NCI-H2171 (cell line): ENCODE data around the gene SRPX2.

ENCODE experiments used
- DNase-seq: peaks from one replicate; lab custom pipeline; 2025; lab: John Stamatoyannopoulos, UW

The SRPX2 gene

DNA sequence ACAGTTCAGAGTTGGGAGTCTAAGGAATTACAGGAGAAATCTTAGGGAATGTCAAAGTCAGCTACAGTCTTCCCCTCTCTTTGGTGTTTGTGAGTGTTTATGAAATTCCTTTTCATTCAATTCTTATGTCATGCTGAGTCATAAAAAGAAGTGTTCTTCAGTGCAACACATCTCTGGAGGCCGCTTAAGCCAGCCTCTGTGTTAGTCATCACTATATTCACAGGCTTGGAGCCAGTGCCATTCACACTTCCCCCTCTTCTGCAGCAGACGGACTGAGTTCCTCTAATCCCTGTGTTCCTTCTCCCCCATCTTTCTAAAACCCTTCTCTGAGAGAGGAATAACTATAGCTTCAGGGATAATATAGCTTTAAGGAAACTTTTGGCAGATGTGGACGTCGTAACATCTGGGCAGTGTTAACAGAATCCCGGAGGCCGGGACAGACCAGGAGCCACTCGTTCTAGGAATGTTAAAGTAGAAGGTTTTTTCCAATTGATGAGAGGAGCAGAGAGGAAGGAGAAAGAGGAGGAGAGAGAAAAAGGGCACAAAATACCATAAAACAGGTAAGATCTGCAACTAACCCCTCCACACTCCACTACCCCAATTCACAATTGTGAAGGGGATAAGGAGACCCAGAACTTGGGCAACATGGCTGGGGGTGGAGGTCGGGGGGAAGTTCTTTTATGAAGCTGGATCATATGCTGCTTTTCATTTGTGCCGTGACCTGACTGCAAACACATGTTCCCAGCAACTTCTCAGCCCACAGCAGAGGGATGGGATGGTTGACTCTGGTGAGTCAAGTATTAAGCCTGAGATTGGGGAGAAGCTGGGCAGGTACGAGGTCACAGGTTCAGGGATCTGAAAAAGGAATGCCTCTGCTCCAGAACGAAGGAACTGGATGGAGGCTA lies at the start of gene SRPX2:
Gene SRPX2 (plus strand): TSS at position 244 of the 905 bp plus-strand sequence. CDS start 2,124 bp downstream, outside the sequence.
- DNase-seq = no peak

DNA sequence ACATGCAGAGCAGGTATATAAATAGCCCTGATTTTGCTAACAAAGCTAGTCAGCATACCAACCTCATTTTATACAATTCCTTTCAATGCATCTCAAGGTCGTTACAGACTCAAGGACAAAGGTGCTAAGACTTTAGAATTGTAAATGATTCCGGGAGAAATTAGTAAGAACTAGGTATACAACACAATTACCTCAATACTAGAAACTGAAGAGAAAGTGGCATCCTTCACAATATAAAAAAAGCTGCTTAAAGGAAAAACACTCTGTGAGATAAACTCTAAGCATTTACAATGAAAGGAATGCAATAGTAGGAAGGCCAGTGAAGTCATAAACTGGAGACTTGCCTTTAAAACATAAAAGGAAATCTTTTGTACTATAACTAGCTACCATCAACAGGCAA lies 47.4 kb upstream of the SRPX2 start:
- no peak for DNase-seq

- no peak for DNase-seq
Observed at GRCh38 chrX:100599456-100599855, 44.5 kb upstream of the SRPX2 start.

DNA sequence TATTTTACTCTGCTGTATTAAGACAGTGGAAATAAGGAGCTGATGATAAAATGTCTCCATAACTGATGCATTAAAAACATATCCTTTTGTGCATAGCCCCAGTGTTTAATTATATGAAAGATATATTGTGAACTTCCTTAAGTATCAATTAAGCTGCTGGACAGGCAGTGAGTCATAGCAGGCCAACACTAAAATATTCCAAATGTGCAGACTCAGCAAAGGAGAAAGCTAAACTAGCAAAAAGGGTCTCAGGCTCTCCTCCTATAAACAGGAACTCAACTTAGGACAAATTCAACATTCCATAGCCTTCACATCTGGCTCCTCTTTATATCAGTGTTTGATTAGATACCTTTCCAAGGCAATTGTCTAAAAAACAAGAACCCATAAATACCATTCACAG lies 43.7 kb upstream of the SRPX2 start:
- no peak for DNase-seq

- DNase-seq = no peak
Observed at GRCh38 chrX:100600758-100601157, 43.2 kb upstream of the SRPX2 start.

DNA sequence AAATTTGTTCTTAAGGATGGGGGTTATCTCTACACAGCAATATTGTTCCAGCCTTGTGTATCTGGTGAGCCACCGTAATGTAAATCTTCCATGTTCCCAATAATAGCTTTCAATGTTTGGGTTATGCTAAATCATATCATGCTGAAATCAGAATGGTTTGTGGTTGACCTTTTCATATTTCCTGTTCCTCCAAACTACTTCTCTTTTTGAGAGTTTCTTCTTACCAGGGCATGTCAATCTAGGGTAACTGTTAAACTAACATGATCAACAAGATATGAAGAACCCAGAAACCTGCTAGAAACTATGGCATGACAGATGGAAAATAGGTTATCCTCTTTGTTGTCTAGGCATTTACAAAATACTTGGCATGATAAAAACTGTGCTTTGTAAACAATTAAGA lies 37.2 kb upstream of the SRPX2 start:
- no peak for DNase-seq

- DNase-seq = no peak
Observed at GRCh38 chrX:100609591-100609990, 34.4 kb upstream of the SRPX2 start.

DNA sequence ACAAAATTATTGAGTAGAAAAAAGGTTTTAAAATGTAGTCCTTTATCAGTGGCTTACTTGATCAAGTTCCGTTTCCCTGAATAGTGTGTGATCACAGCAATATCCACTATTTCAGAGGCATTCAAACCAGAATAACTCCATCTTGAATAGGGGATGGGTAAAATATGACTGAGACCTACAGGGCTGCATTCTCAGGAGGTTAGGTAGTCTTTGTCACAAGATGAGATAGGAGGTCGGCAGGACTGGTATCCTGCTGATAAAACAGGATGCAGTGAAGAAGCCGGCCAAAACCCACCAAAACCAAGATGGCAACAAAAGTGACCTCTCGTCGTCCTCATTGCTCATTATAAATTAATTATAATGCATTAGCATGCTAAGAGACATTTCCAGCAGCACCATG lies 32.0 kb upstream of the SRPX2 start:
- DNase-seq = no peak

- DNase-seq = peak; percentile 13
Observed at GRCh38 chrX:100615005-100615404, 29.0 kb upstream of the SRPX2 start.

DNA sequence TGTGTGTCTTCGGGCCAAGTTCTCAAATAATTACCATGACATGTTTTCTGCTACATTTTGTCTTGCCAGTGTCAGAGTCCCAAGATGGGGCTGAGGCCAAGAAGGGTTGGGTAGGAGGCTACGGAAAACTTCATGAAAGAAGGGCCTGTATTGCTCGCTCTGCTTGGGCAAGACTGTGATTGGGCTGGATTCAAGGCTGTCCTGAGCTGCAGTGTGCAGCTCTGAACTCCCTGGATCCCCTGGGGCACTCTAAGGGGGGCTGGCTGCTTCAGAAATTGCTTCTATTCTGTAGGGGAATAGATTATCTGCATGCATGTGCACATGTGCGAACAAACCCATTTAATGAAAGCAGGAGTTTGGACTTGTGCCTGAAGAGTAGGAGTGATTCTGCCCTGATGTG lies 21.0 kb upstream of the SRPX2 start:
- no peak for DNase-seq

DNA sequence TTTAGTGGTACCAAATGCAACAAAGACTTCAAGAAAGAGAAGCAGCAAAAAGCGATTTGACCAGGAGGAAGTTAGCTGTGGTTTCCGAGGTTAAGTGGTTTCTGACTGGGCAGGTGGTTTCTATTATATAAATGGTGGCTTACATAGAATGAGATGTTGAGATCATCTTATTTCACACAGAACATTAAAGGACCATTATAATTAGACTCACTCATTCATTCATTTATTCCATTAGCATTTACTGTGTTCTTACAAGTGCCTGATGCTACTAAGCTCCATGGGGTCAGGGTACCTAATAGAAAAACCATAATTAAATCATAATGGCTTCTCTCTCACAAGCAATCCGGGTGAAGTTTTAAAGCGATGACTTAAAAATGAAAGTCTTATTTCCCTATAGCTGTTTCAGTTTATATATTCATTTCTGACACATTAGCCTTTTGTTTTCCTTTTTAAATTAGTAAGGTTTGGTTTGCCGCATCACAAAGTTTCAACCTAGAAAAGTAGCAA lies 18.0 kb upstream of the SRPX2 start:
- no peak for DNase-seq

DNA sequence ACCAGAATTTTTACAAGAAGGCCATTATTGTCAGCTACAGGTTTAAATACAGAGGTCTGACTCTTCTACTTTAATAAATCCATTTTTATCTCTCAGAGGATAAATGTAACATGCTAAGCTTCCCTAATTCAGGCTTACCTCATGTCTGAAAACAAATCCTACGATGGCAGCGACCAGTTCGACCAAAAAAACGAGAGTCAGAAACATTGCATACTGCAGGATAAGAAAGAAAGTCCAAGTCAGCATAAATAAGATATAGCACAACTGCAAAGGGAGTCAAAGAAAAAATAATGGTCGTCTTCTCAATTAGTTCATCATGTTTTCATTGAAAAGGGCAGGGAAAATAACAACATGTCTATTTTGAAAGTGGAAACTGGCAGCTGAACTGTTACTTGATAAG lies 9.0 kb upstream of the SRPX2 start:
- no peak for DNase-seq

GRCh38 chrX:100635989-100636320 lies 8.0 kb upstream of the SRPX2 start:
- DNase-seq = no peak

GRCh38 chrX:100636321-100636991 lies 7.5 kb upstream of the SRPX2 start, which contains the start of gene TSPAN6:
Gene TSPAN6, minus strand, starts transcription at chrX:100636806. Its CDS starts 112 bp downstream, at chrX:100636694.
- DNase-seq = peak; percentile 23

GRCh38 chrX:100642290-100642689 lies 1.7 kb upstream of the SRPX2 start:
- DNase-seq = no peak

GRCh38 chrX:100643212-100643611 lies 787 bp upstream of the SRPX2 start:
- DNase-seq = no peak

DNA sequence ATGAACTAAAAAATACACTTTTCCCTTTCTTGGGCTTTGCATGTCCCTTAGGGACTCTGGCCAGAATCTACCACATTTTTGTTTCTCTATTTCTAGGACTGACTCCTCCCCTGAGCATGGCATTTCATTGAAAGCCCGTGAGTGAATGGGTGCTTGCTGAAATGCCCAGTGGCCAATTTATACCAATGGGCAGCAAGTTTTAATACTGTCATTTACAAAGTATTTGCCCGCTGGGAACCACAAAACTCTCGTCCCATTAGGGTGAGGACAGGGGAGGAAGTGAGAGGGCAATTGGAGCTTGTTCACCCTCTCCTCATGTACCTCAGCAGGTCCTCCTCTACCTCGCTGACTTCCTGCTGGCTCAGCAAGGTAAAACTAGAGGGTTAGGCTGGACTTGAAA lies 1.1 kb downstream of the SRPX2 start:
- no peak for DNase-seq

DNA sequence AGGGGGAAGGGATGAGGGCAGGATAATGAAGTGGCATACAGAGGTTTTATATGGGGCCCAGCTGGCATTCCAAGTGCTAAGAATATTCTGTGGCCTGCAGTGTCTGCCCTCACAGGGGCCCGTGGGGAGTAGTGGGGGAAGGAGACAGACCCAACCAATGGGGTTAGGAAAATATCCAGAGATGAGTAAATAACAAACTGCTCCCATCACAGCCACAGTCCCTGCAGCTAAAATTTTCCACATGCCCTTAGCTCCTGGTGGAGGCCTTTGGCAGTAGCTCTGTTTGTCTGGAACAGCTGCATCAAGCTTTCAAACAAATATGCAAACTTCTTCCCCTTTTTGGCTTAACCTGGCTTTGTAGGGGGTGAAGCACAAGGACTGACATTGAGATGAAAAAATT lies 3.1 kb downstream of the SRPX2 start:
- DNase-seq = no peak

GRCh38 chrX:100647739-100648138 lies 3.7 kb downstream of the SRPX2 start:
- DNase-seq = no peak

DNA sequence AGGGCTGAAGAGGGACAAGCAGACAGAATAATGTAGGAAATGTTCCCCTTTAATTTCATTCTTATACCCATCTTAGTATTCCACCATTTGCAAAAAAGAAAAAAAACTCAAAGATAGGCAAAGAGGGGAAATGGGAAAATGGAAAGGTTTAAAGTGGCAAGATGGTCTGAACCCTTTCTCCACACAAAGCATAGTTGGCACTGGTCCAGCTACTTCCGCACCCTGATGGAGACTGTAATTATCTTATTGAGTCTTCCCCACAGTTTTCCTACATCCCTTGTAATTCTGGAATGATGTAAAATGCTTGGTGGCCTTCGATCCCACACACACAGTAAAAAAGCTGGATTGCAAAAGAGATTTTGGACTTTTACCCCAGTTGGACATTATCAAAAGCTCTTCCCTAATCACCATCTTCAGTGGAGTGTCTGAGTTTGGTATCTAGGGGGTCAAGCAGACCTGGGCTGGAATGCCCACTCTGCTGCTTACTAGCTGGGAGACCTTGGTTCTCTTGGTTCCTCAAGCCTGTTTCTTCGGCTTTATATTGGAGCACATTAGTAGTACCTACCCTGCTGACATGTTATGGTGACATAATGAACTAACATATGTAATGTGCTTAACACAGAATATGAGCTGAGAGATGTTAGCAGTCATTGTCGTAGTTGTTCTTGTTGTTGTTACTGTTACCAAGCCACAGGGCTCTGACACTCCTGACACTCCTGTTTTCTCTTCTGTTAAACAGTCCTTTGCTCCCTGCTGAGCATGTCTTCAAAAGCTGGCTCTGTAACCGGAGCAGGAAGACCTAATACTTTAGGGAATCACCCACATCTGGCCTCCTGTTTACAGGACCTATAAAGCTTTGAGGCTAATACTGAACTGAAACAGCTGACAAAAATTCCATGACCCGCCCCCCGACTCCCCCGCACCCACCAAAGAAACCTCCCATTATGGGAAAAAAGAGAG lies 4.7 kb downstream of the SRPX2 start:
- peak; percentile 56 for DNase-seq

GRCh38 chrX:100649550-100650356 lies 5.8 kb downstream of the SRPX2 start:
- no peak for DNase-seq
